ENCODE results near the gene MARS1. TPM values are rescaled to one million over a fixed set of nuclear protein-coding genes. Genes with fewer than 3 reads are reported as not detected.

Gene MARS1
- polyA plus RNA-seq, 6 donors from 2014 or later: 53.1 to 78.7 (median 63.0) TPM

- ATAC-seq (ENCODE audit: low read depth in 2 of 2): no peak
- Mint-ChIP-seq H3K4me1 (peaks cover 27 to 41% (median 39%) of the 10 kb centered on the region in 3 donors), H3K36me3 (peaks cover 0 to under 1% of the 10 kb centered on the region in 2 donors), H3K9me3 (no peaks in the 10 kb centered on the region), H3K27ac (no peak overlapping the region), H3K27me3 (peaks cover 0 to 2% (median 0%) of the 10 kb centered on the region in 3 donors), H3K4me3 (peak overlapping the region in 1 of 8 donors; percentile 56)
- no peak for DNase-seq
These were observed 55.7 kb downstream of the MARS1 start for GRCh38 chr12:57543581-57543980.

GRCh38 chr12:57545809-57546437, 58.1 kb downstream of the MARS1 start:
- peaks cover 37 to 52% (median 50%) of the 10 kb centered on the region in 3 donors for H3K4me1 Mint-ChIP-seq
- no peaks in the 10 kb centered on the region for H3K9me3 Mint-ChIP-seq
- H3K27ac Mint-ChIP-seq: peak overlapping the region in 4 of 6 donors; percentile 57 to 100 (median 93)
- no peak for DNase-seq
- H3K4me3 Mint-ChIP-seq: peak overlapping the region; percentile 92 to 99 (median 96)
- no peak for ATAC-seq (ENCODE audit: low read depth in 2 of 2)
- H3K36me3 Mint-ChIP-seq: no peaks in the 10 kb centered on the region
- H3K27me3 Mint-ChIP-seq: peaks cover 4 to 22% (median 18%) of the 10 kb centered on the region in 3 donors

GRCh38 chr12:57546438-57547287, 58.8 kb downstream of the MARS1 start, which contains the start of gene DCTN2:
Gene DCTN2, minus strand, starts transcription at chr12:57547192. Its CDS starts 129 bp downstream, at chr12:57547063.
- peak within 1 kb of the TSS; percentile 92 to 99 (median 96) for H3K4me3 Mint-ChIP-seq
- H3K4me1 Mint-ChIP-seq: peaks cover 37 to 52% (median 50%) of the 10 kb centered on the region in 3 donors
- no peaks in the 10 kb centered on the region for H3K9me3 Mint-ChIP-seq
- ATAC-seq (ENCODE audit: low read depth in 2 of 2) (peak; percentile 93 to 94), DNase-seq (peak; percentile 88)
- H3K36me3 Mint-ChIP-seq: no peaks in the 10 kb centered on the region
- H3K27me3 Mint-ChIP-seq: peaks cover 4 to 28% (median 18%) of the 10 kb centered on the region in 3 donors
- H3K27ac Mint-ChIP-seq: peak within 1 kb of the TSS; percentile 84 to 100 (median 95)

- ATAC-seq (ENCODE audit: low read depth in 2 of 2): no peak
- Mint-ChIP-seq H3K9me3 (no peaks in the 10 kb centered on the region), H3K27ac (peak overlapping the region; percentile 65 to 100 (median 95)), H3K4me1 (peaks cover 37 to 52% (median 50%) of the 10 kb centered on the region in 3 donors), H3K36me3 (no peaks in the 10 kb centered on the region), H3K27me3 (peaks cover 4 to 31% (median 22%) of the 10 kb centered on the region in 3 donors), H3K4me3 (peak overlapping the region; percentile 92 to 99 (median 96))
- no peak for DNase-seq
These were observed 59.6 kb downstream of the MARS1 start for GRCh38 chr12:57547288-57548012.

- no peaks in the 10 kb centered on the region for H3K36me3 Mint-ChIP-seq
- H3K4me1 Mint-ChIP-seq: peaks cover 37 to 52% (median 50%) of the 10 kb centered on the region in 3 donors
- no peak for ATAC-seq (ENCODE audit: low read depth in 2 of 2)
- H3K9me3 Mint-ChIP-seq: no peaks in the 10 kb centered on the region
- H3K4me3 Mint-ChIP-seq: peak overlapping the region in 4 of 8 donors; percentile 92 to 96 (median 95)
- peaks cover 4 to 35% (median 27%) of the 10 kb centered on the region in 3 donors for H3K27me3 Mint-ChIP-seq
- no peak overlapping the region for H3K27ac Mint-ChIP-seq
- DNase-seq: no peak
These were observed 60.1 kb downstream of the MARS1 start for GRCh38 chr12:57548013-57548315.

GRCh38 chr12:57548488-57548887, 60.6 kb downstream of the MARS1 start:
- Mint-ChIP-seq H3K36me3 (no peaks in the 10 kb centered on the region), H3K4me1 (peaks cover 37 to 52% (median 47%) of the 10 kb centered on the region in 3 donors), H3K27me3 (peaks cover 9 to 40% (median 32%) of the 10 kb centered on the region in 3 donors)

GRCh38 chr12:57549203-57549908, 61.5 kb downstream of the MARS1 start:
- H3K4me3 Mint-ChIP-seq: peak overlapping the region; percentile 57 to 95 (median 78)
- H3K27ac Mint-ChIP-seq: peak overlapping the region in 2 of 6 donors; percentile 34 to 77
- H3K4me1 Mint-ChIP-seq: peaks cover 32 to 46% (median 44%) of the 10 kb centered on the region in 3 donors

More at GRCh38 chr12:57548488-57548887, 60.6 kb downstream of the MARS1 start:
- no peak for DNase-seq
- Mint-ChIP-seq H3K4me3 (peak overlapping the region in 6 of 8 donors; percentile 29 to 95 (median 60)), H3K27ac (no peak overlapping the region), H3K9me3 (no peaks in the 10 kb centered on the region)
- ATAC-seq (ENCODE audit: low read depth in 2 of 2): no peak

GRCh38 chr12:57549909-57550640, 62.2 kb downstream of the MARS1 start, which contains the start of gene KIF5A:
Gene KIF5A, plus strand, starts transcription at chr12:57550044. Its CDS starts 228 bp downstream, at chr12:57550272.
- Mint-ChIP-seq H3K27ac (peak within 1 kb of the TSS in 4 of 6 donors; percentile 26 to 77 (median 43)), H3K9me3 (no peaks in the 10 kb centered on the region), H3K36me3 (no peaks in the 10 kb centered on the region), H3K4me3 (peak within 1 kb of the TSS; percentile 73 to 95 (median 78)), H3K27me3 (peaks cover 14 to 55% (median 46%) of the 10 kb centered on the region in 3 donors), H3K4me1 (peaks cover 28 to 44% (median 39%) of the 10 kb centered on the region in 3 donors)
- ATAC-seq (ENCODE audit: low read depth in 2 of 2) (peak; percentile 35 to 47), DNase-seq (peak; percentile 36)

More at GRCh38 chr12:57549203-57549908, 61.5 kb downstream of the MARS1 start:
- Mint-ChIP-seq H3K9me3 (no peaks in the 10 kb centered on the region), H3K36me3 (no peaks in the 10 kb centered on the region), H3K27me3 (peaks cover 14 to 48% (median 40%) of the 10 kb centered on the region in 3 donors)
- no peak for ATAC-seq (ENCODE audit: low read depth in 2 of 2)
- DNase-seq: no peak

- ATAC-seq (ENCODE audit: low read depth in 2 of 2): no peak
- Mint-ChIP-seq H3K27me3 (peaks cover 14 to 56% (median 46%) of the 10 kb centered on the region in 3 donors), H3K4me1 (peaks cover 26 to 35% (median 30%) of the 10 kb centered on the region in 3 donors), H3K4me3 (peak overlapping the region; percentile 10 to 86 (median 72)), H3K9me3 (no peaks in the 10 kb centered on the region), H3K36me3 (no peaks in the 10 kb centered on the region), H3K27ac (no peak overlapping the region)
- DNase-seq: no peak
These were observed 63.0 kb downstream of the MARS1 start for GRCh38 chr12:57550641-57551549.

- H3K4me1 Mint-ChIP-seq: peaks cover 18 to 27% (median 23%) of the 10 kb centered on the region in 3 donors
- no peaks in the 10 kb centered on the region for H3K36me3 Mint-ChIP-seq
- H3K9me3 Mint-ChIP-seq: no peaks in the 10 kb centered on the region
- DNase-seq: no peak
- H3K4me3 Mint-ChIP-seq: peak overlapping the region in 4 of 8 donors; percentile 16 to 75 (median 32)
- H3K27me3 Mint-ChIP-seq: peaks cover 17 to 56% (median 51%) of the 10 kb centered on the region in 3 donors
- peak overlapping the region in 1 of 6 donors; percentile 4 for H3K27ac Mint-ChIP-seq
- ATAC-seq (ENCODE audit: low read depth in 2 of 2): no peak
These were observed 63.9 kb downstream of the MARS1 start for GRCh38 chr12:57551637-57552305.

GRCh38 chr12:57552306-57552651, 64.4 kb downstream of the MARS1 start:
- DNase-seq: no peak
- Mint-ChIP-seq H3K4me1 (peaks cover 14 to 22% (median 19%) of the 10 kb centered on the region in 3 donors), H3K4me3 (no peak overlapping the region), H3K36me3 (no peaks in the 10 kb centered on the region), H3K27me3 (peaks cover 20 to 56% (median 52%) of the 10 kb centered on the region in 3 donors), H3K9me3 (no peaks in the 10 kb centered on the region), H3K27ac (no peak overlapping the region)
- no peak for ATAC-seq (ENCODE audit: low read depth in 2 of 2)
